GM12801 (cell line): ENCODE measurements around the gene CALHM4.

Source experiments
- CTCF ChIP-seq: IDR thresholded peaks from one replicate; pipeline ENCODE4 v1.5.1; 2011; ENCODE audit warnings: control low read depth; ENCODE audit not compliant: insufficient read length; ENCODE audit errors: extremely low read depth

Gene CALHM4

GRCh38 chr6:116529466-116530290 is 23.9 kb upstream of the CALHM4 start:
- no peak for TF ChIP-seq CTCF

- TF ChIP-seq CTCF: no peak
These were observed 23.1 kb upstream of the CALHM4 start for GRCh38 chr6:116530436-116530835.

GRCh38 chr6:116531675-116532570 is 21.6 kb upstream of the CALHM4 start:
- no peak for TF ChIP-seq CTCF

GRCh38 chr6:116533233-116533957 is 20.2 kb upstream of the CALHM4 start:
- no peak for TF ChIP-seq CTCF

- no peak for TF ChIP-seq CTCF
These were observed 18.4 kb upstream of the CALHM4 start for GRCh38 chr6:116535109-116535508.

GRCh38 chr6:116536216-116536621 is 17.3 kb upstream of the CALHM4 start:
- no peak for TF ChIP-seq CTCF

GRCh38 chr6:116542426-116542825 is 11.1 kb upstream of the CALHM4 start:
- TF ChIP-seq CTCF: no peak
